GM12878 (cell line): ENCODE measurements around the gene KCNN1. TPM values are rescaled to one million over a fixed set of nuclear protein-coding genes. Genes with fewer than 3 reads are reported as not detected.

Experiments used
- ATAC-seq: fragments of 200-7000 bp; cut with Tn5 transposase; 3 replicates; pipeline ENCODE4 v1.9.1; 2020; ENCODE audit warnings: mild to moderate bottlenecking, moderate library complexity
- BruUV-seq: library from RNA; stranded (reverse); fragments of 400-500 nt; replicated peaks from 2 replicates; lab custom pipeline; 2021; lab: Mats Ljungman, UMichigan
- CTCF ChIA-PET: fragments of 300-600 bp; sonication (Branson Sonifier 250); formaldehyde crosslinking; extraction: SDS; loops from one replicate; lab custom pipeline; 2021; ENCODE audit warnings: inconsistent platforms; lab: Yijun Ruan, JAX
- POLR2A ChIA-PET: fragments of 350-600 bp; formaldehyde crosslinking; extraction: SDS; loops from one replicate; lab custom pipeline; 2021; ENCODE audit warnings: inconsistent platforms; lab: Charles Lee
- RAD21 ChIA-PET: fragments of 300-600 bp; sonication (Branson Sonifier 250); formaldehyde crosslinking; loops from one replicate; lab custom pipeline; 2023; ENCODE audit warnings: antibody characterized with exemption; ENCODE audit not compliant: unreplicated experiment; lab: Charles Lee
- SMC1A ChIA-PET: fragments of 300-600 bp; sonication (Branson Sonifier 250); formaldehyde crosslinking; loops from one replicate; lab custom pipeline; 2023; ENCODE audit not compliant: unreplicated experiment, uncharacterized antibody; lab: Charles Lee
- DNase-seq: peaks from one replicate; pipeline ENCODE4 v3.0.0-alpha.2; 2011; ENCODE audit warnings: low read depth, low spot score
- FAIRE-seq: peaks from 3 replicates; lab custom pipeline; 2011; peaks lifted over from hg19 to GRCh38; lab: Jason Lieb, UNC
- H2AFZ ChIP-seq: 2 replicates; pipeline ENCODE4 v1.6.0; 2011; ENCODE audit warnings: low read depth, low read length, control low read depth; ENCODE audit not compliant: control insufficient read depth
- H3K27ac ChIP-seq: 2 replicates; pipeline ENCODE4 v1.5.1; 2011; ENCODE audit warnings: control low read depth; ENCODE audit not compliant: control insufficient read depth, insufficient read depth
- H3K27me3 ChIP-seq, 2 experiments: replicated peaks in 1 of 2; 2 replicates each; pipeline versions ENCODE4 v1.6.0 to v1.6.1; 2011; ENCODE audit warnings: low read length in 1 of 2; ENCODE audit not compliant: control insufficient read depth in 2 of 2, insufficient read depth in 2 of 2
- H3K36me3 ChIP-seq, 2 experiments: 2 replicates each; pipeline ENCODE4 v1.5.1; 2011; ENCODE audit warnings: low read length in 1 of 2; ENCODE audit not compliant: control insufficient read depth in 2 of 2, insufficient read depth in 2 of 2
- H3K4me1 ChIP-seq: 2 replicates; pipeline ENCODE4 v1.6.1; 2011; ENCODE audit warnings: mild to moderate bottlenecking, low read length, moderate library complexity, mixed read lengths; ENCODE audit not compliant: control insufficient read depth, insufficient read depth
- H3K4me2 ChIP-seq: 2 replicates; pipeline ENCODE4 v1.6.0; 2011; ENCODE audit warnings: control low read depth; ENCODE audit not compliant: control insufficient read depth, insufficient read depth
- H3K4me3 ChIP-seq: fragments of 200-600 bp; sonication (generic); 2 replicates; pipeline ENCODE4 v1.5.1; 2016
- H3K79me2 ChIP-seq: 2 replicates; pipeline ENCODE4 v1.6.0; 2011; ENCODE audit warnings: low read length; ENCODE audit not compliant: control insufficient read depth, insufficient read depth
- H3K9ac ChIP-seq: 2 replicates; pipeline ENCODE4 v1.8.0; 2011; ENCODE audit warnings: low read length, control low read depth, mixed read lengths; ENCODE audit not compliant: control insufficient read depth, insufficient read depth
- H3K9me3 ChIP-seq: replicated peaks from 3 replicates; pipeline ENCODE4 v1.5.1; 2011; ENCODE audit warnings: mild to moderate bottlenecking, low read length; ENCODE audit not compliant: control insufficient read depth, insufficient read depth
- H4K20me1 ChIP-seq: 2 replicates; pipeline ENCODE4 v1.6.0; 2011; ENCODE audit not compliant: control insufficient read depth, insufficient read depth
- ATF7 ChIP-seq: fragments of 450-650 bp; IDR thresholded peaks from 2 replicates; pipeline ENCODE4 v1.6.1; 2016; ENCODE audit warnings: low read depth, mild to moderate bottlenecking
- BHLHE40 ChIP-seq, 2 experiments: fragments of 450-650 bp in 1 of 2; IDR thresholded peaks; 2 replicates each; pipeline ENCODE4 v1.6.1; 2011 to 2017; ENCODE audit warnings: low read depth in 2 of 2, borderline replicate concordance in 1 of 2, improper control_type of control experiment in 1 of 2, low read length in 1 of 2, mild to moderate bottlenecking in 1 of 2
- ELK1 ChIP-seq: IDR thresholded peaks from 2 replicates; pipeline ENCODE4 v1.6.1; 2012; ENCODE audit warnings: low read depth, low read length, improper control_type of control experiment
- HDAC6 ChIP-seq: fragments of 200-600 bp; sonication (generic); IDR thresholded peaks from one replicate; pipeline ENCODE4 v1.8.0; 2017; ENCODE audit warnings: antibody characterized with exemption; ENCODE audit not compliant: unreplicated experiment
- MTA3 ChIP-seq: IDR thresholded peaks from 2 replicates; pipeline ENCODE4 v1.6.1; 2012; ENCODE audit warnings: low read length, inconsistent platforms, borderline replicate concordance
- NFIC ChIP-seq: IDR thresholded peaks from 2 replicates; pipeline ENCODE4 v1.6.1; 2012; ENCODE audit warnings: low read depth, mild to moderate bottlenecking, inconsistent platforms, low read length, moderate library complexity
- NR2C1 ChIP-seq: fragments of 450-650 bp; IDR thresholded peaks from 2 replicates; pipeline ENCODE4 v1.6.1; 2017; ENCODE audit warnings: antibody characterized with exemption, mild to moderate bottlenecking, moderate library complexity
- PAX5 ChIP-seq: IDR thresholded peaks from 2 replicates; pipeline ENCODE4 v1.6.1; 2011; ENCODE audit warnings: low read depth, low read length, borderline replicate concordance
- SKIL ChIP-seq: fragments of 450-650 bp; IDR thresholded peaks from 2 replicates; pipeline ENCODE4 v1.6.1; 2017; ENCODE audit warnings: mild to moderate bottlenecking, low read depth, inconsistent platforms; ENCODE audit not compliant: poor library complexity, severe bottlenecking
- SMAD1 ChIP-seq: fragments of 450-650 bp; IDR thresholded peaks from 2 replicates; pipeline ENCODE4 v1.6.1; 2018; ENCODE audit warnings: mild to moderate bottlenecking, low read depth; ENCODE audit not compliant: partially characterized antibody
- SUPT20H ChIP-seq: IDR thresholded peaks from 2 replicates; pipeline ENCODE4 v1.6.1; 2011; ENCODE audit warnings: low read depth, mild to moderate bottlenecking, low read length, moderate library complexity, borderline replicate concordance; ENCODE audit not compliant: control insufficient read depth
- TBL1XR1 ChIP-seq: IDR thresholded peaks from 2 replicates; pipeline ENCODE4 v1.6.1; 2012; ENCODE audit warnings: low read depth, low read length, improper control_type of control experiment
- TCF12 ChIP-seq: IDR thresholded peaks from 2 replicates; pipeline ENCODE4 v1.6.1; 2011; ENCODE audit warnings: low read depth, mild to moderate bottlenecking, low read length
- YBX1 ChIP-seq: fragments of 450-650 bp; IDR thresholded peaks from 2 replicates; pipeline ENCODE4 v1.6.1; 2016; ENCODE audit warnings: antibody characterized with exemption
- YY1 ChIP-seq: IDR thresholded peaks from 2 replicates; pipeline ENCODE4 v1.6.1; 2011; ENCODE audit warnings: low read depth, mild to moderate bottlenecking, low read length
- ZBED1 ChIP-seq: IDR thresholded peaks from 2 replicates; pipeline ENCODE4 v1.6.1; 2016; ENCODE audit warnings: borderline replicate concordance
- ZBTB4 ChIP-seq: fragments of 450-650 bp; formaldehyde crosslinking; IDR thresholded peaks from 2 replicates; pipeline ENCODE4 v1.4.0; 2022; ENCODE audit warnings: mild to moderate bottlenecking, moderate library complexity
- WGBS: methylation state at CpG from one replicate; pipeline ENCODE4 v1.1.6; 2016; ENCODE audit warnings: low lambda C conversion rate; ENCODE audit not compliant: insufficient replicate concordance, insufficient coverage; ENCODE audit errors: missing lambda C conversion rate; 5-methylcytosine and 5-hydroxymethylcytosine counted together
- in situ Hi-C: fragments of 300-500 bp; cut with MboI; formaldehyde crosslinking; loops from 9 replicates; pipeline ENCODE4 v1.14.3; 2018; ENCODE audit warnings: mixed read lengths
- intact Hi-C: fragments of 100-400 bp; cut with micrococcal nuclease; formaldehyde crosslinking; loops from one replicate; pipeline ENCODE4 v1.14.2; 2022; ENCODE audit not compliant: unreplicated experiment
- polyA plus RNA-seq, 11 experiments: library from polyadenylated mRNA; depleted of rRNA in 4 of 11; unstranded in 6 of 11; stranded (reverse) in 5 of 11; fragments of >200 nt; fragmentation: Nextera tagmentation in 4 of 11; fragmentation: Illumina TruSeq in 1 of 11; extraction: Ambion mirVana in 4 of 11; extraction: Trizol in 1 of 11; gene quantifications; 1 replicate in 1 of 11; 2 replicates in 10 of 11; pipeline versions ENCODE4 v1.2.1 to v1.2.3, GENCODE V29; 2011 to 2016; ENCODE audit warnings: inconsistent platforms in 2 of 11, missing spikeins in 2 of 11, low read depth in 1 of 11
- total RNA-seq, 4 experiments: library from RNA; depleted of rRNA in 3 of 4; stranded (reverse); fragments of >200 nt in 3 of 4; fragmentation: Illumina TruSeq in 1 of 4; extraction: Trizol in 1 of 4; gene quantifications; 2 replicates each; pipeline versions ENCODE4 v1.2.1 to v1.2.3, GENCODE V29; 2013 to 2021

Gene KCNN1
- total and polyA plus RNA-seq, 10 of the 15 experiments (the other 5 are each of a cell fraction or from before 2014, with no cell fraction given) = 0.02 to 0.95 (median 0.16) TPM; not detected in 1

- BruUV-seq = no TSS peak
- in situ Hi-C loops (loop anchor here (5.0 kb wide), 1 partner anchor 59 kb away; no protein-coding TSS in a partner anchor), intact Hi-C loops (loop anchor here (5.0 kb wide), 1 partner anchor 39 kb away; no protein-coding TSS in a partner anchor)
- DNase-seq (no peak), ATAC-seq (peak; percentile 53), FAIRE-seq (no peak)
- 9% methylated on average over 4 of the region's 4 CpGs for WGBS
- H3K79me2 ChIP-seq = no peaks in the 10 kb centered on the region
- H3K4me2 ChIP-seq = no peak overlapping the region
- no peak overlapping the region for H3K27ac ChIP-seq
- peaks cover 23% of the 10 kb centered on the region for H3K4me1 ChIP-seq
- no peak overlapping the region for H2AFZ ChIP-seq
- ChIA-PET SMC1A (interaction anchor here (0.6 kb wide), 1 partner anchor 42 kb away, joined by 5 read pairs; no protein-coding TSS in a partner anchor), POLR2A (interaction anchor here (0.7 kb wide), 1 partner anchor 171 kb away, joined by 3 read pairs; no protein-coding TSS in a partner anchor), RAD21 (interaction anchor here (0.7 kb wide), 1 partner anchor 73 kb away, joined by 3 read pairs; no protein-coding TSS in a partner anchor), CTCF (interaction anchor here (0.6 kb wide), 1 partner anchor 44 kb away, joined by 3 read pairs; no protein-coding TSS in a partner anchor)
- no peak overlapping the region for H3K4me3 ChIP-seq
- H3K36me3 ChIP-seq = no peaks in the 10 kb centered on the region
- no peaks in the 10 kb centered on the region for H3K27me3 ChIP-seq
- H3K9ac ChIP-seq = no peak overlapping the region
- no peaks in the 10 kb centered on the region for H3K9me3 ChIP-seq
- no peaks in the 10 kb centered on the region for H4K20me1 ChIP-seq
- no peak for TF ChIP-seq ELK1
- no peak for TF ChIP-seq SUPT20H
- no peak for TF ChIP-seq HDAC6
- no peak for TF ChIP-seq SMAD1
- peak; percentile 74; the same call in 1 of the 2 replicates for TF ChIP-seq MTA3
- TF ChIP-seq NR2C1 = no peak
- no peak for TF ChIP-seq TCF12
- peak; percentile 72 for TF ChIP-seq SKIL
- peak; percentile 49; the same call in 1 of the 2 replicates for TF ChIP-seq NFIC
- 0 out of 2 replicates have a peak, but pooled peaks have one; percentile 27 for TF ChIP-seq TBL1XR1
- peak in 1 of 2 experiments; percentile 25; a peak in 1 of 4 replicates for TF ChIP-seq BHLHE40 (IDR thresholded peaks at IDR 0.05; ENCODE audit: borderline replicate concordance in 1 of 2, low read depth in 2 of 2, low read length in 1 of 2)
- TF ChIP-seq YBX1 = no peak
- TF ChIP-seq YY1 = no peak
- no peak for TF ChIP-seq ZBTB4 (CRISPR knock-in tag)
- TF ChIP-seq PAX5 = peak; percentile 38; the same call in 1 of the 2 replicates
- TF ChIP-seq ZBED1 = no peak
- no peak for TF ChIP-seq ATF7
These were observed 40.9 kb upstream of the KCNN1 start for GRCh38 chr19:17926044-17926443.
